HK-2 (cell line): ENCODE data around the gene CCDC57.

Experiments
- DNase-seq: peaks from one replicate; pipeline ENCODE4 v3.0.0-alpha.2; 2018; ENCODE audit not compliant: unreplicated experiment

CCDC57 gene

GRCh38 chr17:82106688-82107305, 105.8 kb downstream of the CCDC57 start:
- DNase-seq = no peak

DNA sequence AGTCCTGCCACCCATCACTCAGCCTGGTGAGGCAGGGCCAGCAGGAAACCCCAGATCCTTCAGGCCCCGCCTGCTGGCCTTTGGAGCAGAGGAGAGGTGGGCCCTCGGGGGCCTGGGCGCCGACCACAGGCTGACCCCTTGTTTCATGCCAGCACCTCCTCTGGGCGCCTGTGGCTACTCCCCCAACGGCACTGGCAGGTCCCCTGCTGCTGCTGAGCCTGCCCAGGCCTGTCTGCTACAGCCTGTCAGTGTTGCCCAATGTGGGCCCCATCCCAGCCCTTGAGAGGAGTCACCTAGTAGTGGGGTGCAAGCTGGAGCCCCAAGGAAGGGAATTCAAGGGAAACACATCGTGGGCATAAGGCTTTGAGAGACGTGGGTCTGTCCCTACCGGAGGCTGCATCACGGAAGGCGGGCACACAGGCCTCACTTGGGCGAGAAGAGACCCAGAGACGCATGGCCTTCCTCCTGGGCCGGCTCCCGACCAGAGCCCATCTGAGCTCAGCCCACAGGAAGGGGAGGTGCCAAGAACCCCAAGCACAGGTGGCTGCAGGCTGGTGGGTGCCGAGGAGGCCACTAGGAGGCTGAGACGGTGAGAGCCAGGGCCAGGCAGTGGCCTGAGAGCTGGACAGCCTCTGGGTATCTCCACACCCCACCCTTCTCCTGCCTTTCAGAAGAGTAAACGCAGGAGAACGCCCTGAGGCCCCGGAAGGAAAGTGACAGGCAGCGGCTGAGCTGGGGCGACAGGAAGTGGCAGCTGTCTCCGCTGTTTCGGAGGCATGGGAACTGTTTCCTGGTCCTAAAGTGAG, 106.6 kb downstream of the CCDC57 start:
- peak; percentile 51 for DNase-seq

- DNase-seq = no peak
These were observed 107.2 kb downstream of the CCDC57 start for GRCh38 chr17:82105417-82105881.

- no peak for DNase-seq
These were observed 107.7 kb downstream of the CCDC57 start for GRCh38 chr17:82104797-82105416.

DNA sequence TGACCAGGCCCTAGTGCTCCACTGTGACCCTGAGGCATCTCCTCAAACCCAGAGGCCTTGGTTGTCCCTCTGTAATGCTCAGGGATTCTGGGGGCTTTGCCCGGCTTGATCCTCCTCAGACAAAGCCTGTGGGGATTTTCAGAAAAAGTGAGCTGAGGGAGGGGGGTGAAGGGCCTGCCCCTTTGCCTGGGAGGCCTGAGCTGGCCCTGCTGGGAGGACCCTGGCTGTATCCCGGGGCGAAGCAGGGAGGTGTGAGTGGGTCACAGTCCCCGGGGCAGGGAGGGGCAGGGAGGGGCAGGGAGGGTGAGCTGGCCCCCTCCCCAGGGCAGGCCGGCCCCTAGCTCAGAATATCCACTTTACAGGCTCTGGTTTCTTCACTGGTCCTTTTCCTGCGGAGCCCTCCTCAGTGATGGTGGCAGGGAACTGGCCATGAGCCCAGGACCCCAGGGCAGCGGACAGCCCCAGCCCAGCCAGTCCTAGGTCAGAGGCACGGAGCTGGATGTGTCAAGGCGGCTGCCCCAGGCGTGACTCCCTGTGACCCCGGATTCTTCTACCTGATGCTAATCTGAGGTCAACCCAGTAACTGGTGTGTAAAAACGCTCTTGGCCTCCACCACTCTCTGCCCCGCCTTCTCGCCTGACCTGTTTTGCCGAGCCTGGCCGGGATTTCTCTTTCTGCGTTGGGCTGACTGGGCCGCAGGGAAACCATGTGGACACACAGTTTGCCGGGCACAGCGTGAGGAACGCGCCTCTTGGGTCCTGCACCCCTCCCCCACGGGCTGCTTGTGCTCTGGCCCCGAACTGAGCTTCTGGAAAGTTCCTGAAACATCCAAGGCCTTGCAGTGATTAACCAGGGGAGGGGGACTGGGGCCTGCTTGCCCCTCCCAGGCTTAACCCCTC, 108.8 kb downstream of the CCDC57 start:
- no peak for DNase-seq

DNA sequence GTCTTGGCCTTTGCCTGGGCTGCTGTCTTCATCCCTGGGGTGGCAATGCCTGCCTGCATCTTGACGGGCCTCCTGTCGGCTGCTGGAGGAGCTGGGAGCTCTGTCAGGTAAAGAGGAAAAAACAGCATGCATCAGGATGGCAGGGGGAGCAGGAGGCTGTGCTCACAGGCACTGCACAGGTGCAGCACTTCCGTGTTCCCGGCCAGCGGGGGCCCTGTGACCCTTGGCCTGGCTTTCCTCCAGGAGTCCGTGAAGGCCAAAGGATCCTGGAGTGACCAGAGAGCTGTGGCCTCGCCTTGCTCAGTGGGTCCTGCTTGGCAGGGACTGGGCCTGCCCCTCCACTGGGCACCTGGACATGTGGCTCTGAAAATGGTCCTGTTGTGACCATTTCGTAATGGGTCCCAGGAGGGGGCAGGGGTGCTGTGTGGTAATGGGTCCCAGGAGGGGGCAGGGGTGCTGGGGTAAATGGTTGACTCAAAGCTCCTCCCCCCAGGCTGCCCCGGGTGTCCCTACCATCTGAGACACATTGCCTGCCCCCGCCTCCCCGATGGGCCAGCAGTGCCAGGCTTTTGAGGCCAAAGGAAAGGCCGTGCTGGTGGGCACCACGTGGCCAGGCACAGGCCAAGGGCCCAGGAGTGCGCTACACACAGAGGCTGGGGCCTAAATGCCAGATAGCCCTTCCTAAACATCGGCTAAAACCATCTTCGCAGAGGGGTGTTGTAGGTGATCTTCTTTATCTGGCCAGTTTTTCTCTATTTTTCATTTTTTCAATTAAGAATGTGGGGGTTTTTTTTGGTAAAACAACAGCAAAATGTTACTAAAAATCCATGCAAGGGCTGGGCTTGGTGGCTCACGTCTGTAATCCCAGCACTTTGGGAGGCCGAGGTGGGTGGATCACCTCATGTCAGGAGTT, 110.6 kb downstream of the CCDC57 start:
- DNase-seq = peak; percentile 59

DNA sequence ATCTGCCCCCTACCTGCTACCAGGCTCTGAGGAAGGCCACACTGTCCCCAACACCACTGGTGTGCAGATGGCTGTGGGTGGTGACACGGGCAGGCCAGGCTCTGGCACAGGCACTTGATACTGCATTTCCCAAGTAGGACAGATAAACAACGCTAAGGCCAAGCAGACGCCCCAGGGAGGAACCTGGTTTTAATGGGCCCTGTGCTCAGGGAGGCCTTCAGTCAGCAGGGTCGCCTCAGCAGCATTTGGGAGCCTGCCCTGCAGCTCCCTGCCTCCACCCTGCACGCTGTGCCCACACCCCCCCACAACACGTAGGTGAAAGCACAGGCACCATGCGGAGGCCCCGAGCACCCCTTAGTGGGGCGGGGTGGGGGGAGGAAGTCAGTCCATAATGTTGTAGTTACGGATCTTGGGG, 111.3 kb downstream of the CCDC57 start:
- DNase-seq = no peak

DNA sequence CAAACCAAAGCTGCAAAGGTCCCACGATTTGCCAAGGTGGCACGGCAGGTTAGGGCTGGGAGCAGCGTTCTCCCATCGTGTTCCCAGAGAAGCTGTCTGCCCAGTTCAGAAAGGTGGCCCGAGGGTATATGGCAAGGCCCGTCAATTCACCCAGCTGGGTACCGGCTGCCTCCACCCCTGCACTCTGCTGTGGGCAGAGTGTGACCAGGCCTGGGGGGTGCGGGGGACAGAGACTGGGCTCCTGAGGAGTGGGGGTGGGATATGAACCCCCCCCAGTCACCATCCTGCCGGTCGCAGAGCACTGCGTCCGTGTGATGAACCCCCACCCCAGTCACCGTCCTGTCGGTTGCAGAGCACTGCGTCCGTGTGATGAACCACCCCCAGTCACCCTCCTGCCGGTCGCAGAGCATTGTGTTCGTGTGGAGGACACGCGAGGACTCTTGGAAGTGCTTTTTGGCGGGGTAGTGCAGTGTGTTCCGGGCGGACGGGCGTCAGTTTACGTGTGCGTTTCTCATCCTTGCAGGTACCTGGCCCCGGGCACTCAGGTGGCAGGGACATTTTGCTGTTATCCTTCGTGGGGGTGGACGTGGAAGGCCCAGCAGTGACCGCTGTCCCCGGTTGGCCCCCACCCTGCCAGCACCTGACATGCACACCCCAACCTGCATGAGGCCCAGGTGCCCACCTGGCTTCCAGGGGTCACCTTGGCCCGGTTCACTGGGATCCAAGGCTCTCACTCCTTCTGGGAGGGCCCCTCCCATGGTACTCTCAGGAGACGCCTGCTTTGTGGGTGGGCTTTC, 111.9 kb downstream of the CCDC57 start:
- no peak for DNase-seq

- DNase-seq = no peak
These were observed 113.5 kb downstream of the CCDC57 start for GRCh38 chr17:82098939-82099763.

- peak; percentile 95 for DNase-seq
These were observed 114.3 kb downstream of the CCDC57 start, which contains the start of gene FASN for GRCh38 chr17:82098169-82098938. Gene FASN (minus strand): TSS chr17:82098236. CDS start chr17:82096445, 1,791 bp downstream.

DNA sequence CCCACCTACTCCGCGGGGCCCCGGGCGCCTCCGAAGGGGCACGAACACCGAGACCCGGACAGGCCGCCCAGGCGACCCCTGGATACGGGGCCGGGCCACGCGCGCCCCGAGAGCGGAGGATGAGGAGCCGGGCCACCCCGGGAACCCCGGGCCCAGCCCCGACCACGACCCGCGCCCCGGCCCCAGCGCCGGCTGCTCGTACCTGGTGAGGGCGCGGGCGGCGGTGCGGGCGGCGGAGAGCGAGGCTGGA, 114.8 kb downstream of the CCDC57 start:
- peak; percentile 42 for DNase-seq

- peak; percentile 66 for DNase-seq
These were observed 115.3 kb downstream of the CCDC57 start for GRCh38 chr17:82097184-82097918.

GRCh38 chr17:82096709-82097183, 115.9 kb downstream of the CCDC57 start:
- DNase-seq = no peak

DNA sequence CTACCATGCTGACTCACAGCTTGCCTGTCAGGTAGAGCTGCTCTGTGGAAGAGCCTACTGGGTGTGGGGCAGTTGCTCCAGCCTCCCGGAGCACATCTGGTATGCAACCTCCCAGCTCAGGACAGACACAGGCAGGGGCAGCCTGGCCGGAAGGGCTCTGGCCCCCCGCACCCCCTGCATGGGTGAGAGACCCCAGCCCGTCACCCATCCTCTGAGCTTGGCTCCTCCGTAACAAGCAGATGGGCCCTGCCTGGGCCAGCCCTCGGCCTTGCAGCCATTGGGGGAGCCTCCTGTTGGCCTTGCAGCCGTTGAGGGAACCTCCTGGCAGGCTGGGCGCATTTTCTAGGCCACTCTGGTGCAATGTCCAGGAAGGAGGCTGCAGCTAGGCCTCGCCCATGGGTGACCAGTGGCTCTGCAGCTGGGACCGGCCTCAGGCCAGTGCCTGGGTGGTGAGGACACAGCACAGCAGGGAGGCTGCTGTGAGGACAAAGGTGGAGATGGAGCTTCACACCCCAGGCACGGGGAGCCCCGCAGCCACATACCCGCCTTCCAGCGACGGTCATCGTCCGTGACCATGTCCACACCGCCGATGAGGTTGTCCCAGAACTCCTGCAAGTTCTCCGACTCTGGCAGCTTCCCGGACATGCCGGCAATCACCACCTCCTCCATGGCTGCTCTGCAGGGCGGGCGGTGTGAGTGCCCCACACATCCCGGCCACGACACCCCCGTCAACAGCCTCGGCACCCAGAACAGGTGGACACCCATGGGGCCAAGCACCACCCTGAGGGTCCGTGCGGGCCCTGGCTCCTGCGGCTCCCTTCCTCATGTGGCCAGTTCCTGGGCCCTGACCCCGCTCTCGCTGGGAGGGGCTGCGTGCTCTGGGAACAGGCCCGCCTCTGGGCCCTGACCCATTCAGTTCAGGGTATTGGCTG, 116.6 kb downstream of the CCDC57 start:
- no peak for DNase-seq

- DNase-seq = no peak
These were observed 117.5 kb downstream of the CCDC57 start for GRCh38 chr17:82094931-82095776.
